CD4-positive, CD25-positive, alpha-beta regulatory T cell (primary cell): ENCODE results near the gene RAB24. TPM values are rescaled to one million over a fixed set of nuclear protein-coding genes. Genes with fewer than 3 reads are reported as not detected.
"Not testable (repeated sequence)": the region's sequence is repeated elsewhere in the genome, so short reads cannot be mapped to it uniquely, and the experiment has no call there.

Source experiments
- ATAC-seq, 2 donors: fragments of 150-1000 bp; cut with Tn5 transposase; one replicate each; pipeline ENCODE4 v1.10.0; 2021; ENCODE audit warnings: low read depth in 2 of 2, moderate number of reproducible peaks in 2 of 2, moderate library complexity in 1 of 2
- DNase-seq, 3 donors: peaks; one replicate each; pipeline versions ENCODE4 v3.0.0 to v3.0.0-alpha.2; 2012 to 2022; ENCODE audit warnings: mixed read lengths in 1 of 3
- H3K27ac ChIP-seq: one replicate; pipeline ENCODE4 v1.7.0; 2013; ENCODE audit warnings: mild to moderate bottlenecking, low read length; ENCODE audit not compliant: insufficient read depth, poor library complexity, severe bottlenecking
- H3K27me3 ChIP-seq: one replicate; pipeline ENCODE4 v1.7.0; 2013; ENCODE audit warnings: low read length; ENCODE audit not compliant: control insufficient read depth, insufficient read depth
- H3K36me3 ChIP-seq: one replicate; pipeline ENCODE4 v1.7.0; 2013; ENCODE audit warnings: mild to moderate bottlenecking, low read length, moderate library complexity; ENCODE audit not compliant: control insufficient read depth, insufficient read depth
- H3K4me1 ChIP-seq: 2 replicates; pipeline ENCODE4 v1.7.0; 2013; ENCODE audit warnings: mild to moderate bottlenecking, low read length; ENCODE audit not compliant: insufficient read depth, control insufficient read depth, poor library complexity, severe bottlenecking
- H3K4me3 ChIP-seq: one replicate; pipeline ENCODE4 v1.7.0; 2013; ENCODE audit warnings: low read depth, mild to moderate bottlenecking, low read length, moderate library complexity
- H3K9me3 ChIP-seq, 2 experiments: 1 replicate in 1 of 2; 2 replicates in 1 of 2; pipeline ENCODE4 v1.7.0; 2013; ENCODE audit warnings: low read length in 2 of 2, mild to moderate bottlenecking in 1 of 2, moderate library complexity in 1 of 2; ENCODE audit not compliant: control insufficient read depth in 2 of 2
- H3K27ac Mint-ChIP-seq, 3 donors: one replicate each; pipeline ENCODE4 v1.8.0; 2020 to 2022; ENCODE audit warnings: mild to moderate bottlenecking in 3 of 3, mixed read lengths in 3 of 3, moderate library complexity in 2 of 3
- H3K27me3 Mint-ChIP-seq: one replicate; pipeline ENCODE4 v1.8.0; 2022; ENCODE audit warnings: mild to moderate bottlenecking, mixed read lengths
- H3K36me3 Mint-ChIP-seq: one replicate; pipeline ENCODE4 v1.8.0; 2020; ENCODE audit warnings: mixed read lengths
- H3K4me1 Mint-ChIP-seq, 4 donors: one replicate each; pipeline ENCODE4 v1.8.0; 2020 to 2022; ENCODE audit warnings: mixed read lengths in 4 of 4, mild to moderate bottlenecking in 1 of 4
- H3K4me3 Mint-ChIP-seq, 4 donors: one replicate each; pipeline ENCODE4 v1.8.0; 2020 to 2022; ENCODE audit warnings: mild to moderate bottlenecking in 4 of 4, mixed read lengths in 4 of 4, moderate library complexity in 3 of 4
- H3K9me3 Mint-ChIP-seq, 7 donors: one replicate each; pipeline ENCODE4 v1.8.0; 2020 to 2022; ENCODE audit warnings: mixed read lengths in 7 of 7, mild to moderate bottlenecking in 3 of 7, moderate library complexity in 2 of 7
- polyA plus RNA-seq, 4 donors: library from polyadenylated mRNA; unstranded; fragments of 300-500 nt; fragmentation: Illumina TruSeq; gene quantifications; one replicate each; pipeline ENCODE4 v1.2.3, GENCODE V29; 2021
- total RNA-seq: library from RNA; stranded (reverse); gene quantifications from one replicate; pipeline ENCODE4 v1.2.3, GENCODE V29; 2022

Gene RAB24
- total and polyA plus RNA-seq, 5 donors from 2014 or later: 5.1 to 15.3 (median 10.9) TPM

DNA sequence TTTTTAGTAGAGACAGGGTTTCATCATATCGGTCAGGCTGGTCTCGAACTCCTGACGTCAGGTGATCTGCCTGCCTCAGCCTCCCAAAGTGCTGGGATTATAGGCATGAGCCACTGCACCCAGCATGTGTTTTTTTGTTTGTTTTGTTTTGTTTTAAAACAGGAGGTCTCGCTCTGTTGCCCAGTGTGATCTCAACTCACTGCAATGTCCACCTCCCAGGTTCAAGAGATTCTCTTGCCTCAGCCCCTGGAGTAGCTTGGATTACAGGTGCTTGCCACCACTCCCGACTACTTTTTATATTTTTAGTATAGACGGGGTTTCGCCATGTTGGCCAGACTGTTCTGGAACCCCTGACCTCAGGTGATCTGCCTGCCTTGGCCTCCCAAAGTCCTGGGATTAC, 44.8 kb downstream of the RAB24 start:
- H3K27ac ChIP-seq, H3K27me3 Mint-ChIP-seq, ATAC-seq, H3K27me3 ChIP-seq, H3K4me3 ChIP-seq, DNase-seq, H3K9me3 Mint-ChIP-seq, H3K4me1 ChIP-seq, H3K4me3 Mint-ChIP-seq, H3K9me3 ChIP-seq: not testable (repeated sequence)
- H3K4me1 Mint-ChIP-seq: peaks cover 4 to 13% (median 11%) of the 10 kb centered on the region in 4 donors
- peak overlapping the region in 1 of 3 donors; percentile 68 for H3K27ac Mint-ChIP-seq
- H3K36me3 Mint-ChIP-seq: peaks cover 53% of the 10 kb centered on the region
- peaks cover 78% of the 10 kb centered on the region for H3K36me3 ChIP-seq

DNA sequence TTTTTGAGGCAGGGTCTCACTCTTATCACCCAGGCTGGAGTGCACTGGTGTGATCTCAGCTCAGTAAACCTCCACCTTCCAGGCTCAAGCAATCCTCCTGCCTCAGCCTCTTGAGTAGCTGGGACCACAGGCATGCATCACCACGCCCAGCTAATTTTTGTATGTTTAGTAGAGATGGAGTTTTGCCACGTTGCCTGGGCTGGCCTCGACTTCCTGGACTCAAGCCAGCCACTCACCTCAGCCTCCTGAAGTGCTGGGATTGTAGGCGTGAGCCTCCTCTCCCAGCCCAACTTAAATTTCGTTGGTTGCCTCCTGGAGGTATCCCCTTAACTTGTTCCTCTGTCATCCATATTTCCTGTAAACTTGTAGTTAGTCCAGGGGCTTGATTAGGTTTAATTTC, 47.2 kb downstream of the RAB24 start:
- Histone ChIP-seq H3K9me3 (no peaks in the 10 kb centered on the region), H3K27ac (no peak overlapping the region), H3K4me3 (no peak overlapping the region), H3K4me1 (no peaks in the 10 kb centered on the region), H3K27me3 (no peaks in the 10 kb centered on the region), H3K36me3 (peaks cover 83% of the 10 kb centered on the region)
- no peak overlapping the region for H3K27ac Mint-ChIP-seq
- H3K4me1 Mint-ChIP-seq: peaks cover 4 to 15% (median 10%) of the 10 kb centered on the region in 4 donors
- H3K4me3 Mint-ChIP-seq: no peak overlapping the region
- H3K27me3 Mint-ChIP-seq: no peaks in the 10 kb centered on the region
- H3K9me3 Mint-ChIP-seq: no peaks in the 10 kb centered on the region
- peaks cover 53% of the 10 kb centered on the region for H3K36me3 Mint-ChIP-seq
- no peak for DNase-seq
- ATAC-seq: no peak

DNA sequence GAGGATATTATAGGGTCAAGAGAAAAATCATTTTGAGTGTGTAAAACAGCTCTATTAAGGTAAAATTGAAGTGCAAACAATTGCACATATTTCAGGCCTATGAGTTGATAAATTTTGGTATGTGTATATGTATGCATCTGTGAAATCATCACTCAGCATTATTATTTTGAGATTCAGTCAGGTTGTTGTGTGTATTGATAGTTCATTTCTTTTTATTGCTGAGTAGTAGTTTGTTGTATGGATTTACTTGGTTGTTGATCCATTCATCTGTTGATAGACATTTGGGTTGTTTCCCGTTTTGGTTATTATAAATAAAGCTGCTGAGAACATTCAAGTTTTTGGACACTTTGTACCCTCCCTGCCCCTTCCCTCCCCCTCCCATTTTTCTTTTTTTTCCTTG, 50.3 kb downstream of the RAB24 start:
- Mint-ChIP-seq H3K36me3 (peaks cover 41% of the 10 kb centered on the region), H3K4me1 (peaks cover 4 to 11% (median 7%) of the 10 kb centered on the region in 4 donors), H3K27me3 (no peaks in the 10 kb centered on the region), H3K4me3 (no peak overlapping the region), H3K9me3 (no peaks in the 10 kb centered on the region), H3K27ac (peak overlapping the region in 1 of 3 donors; percentile 12)
- H3K27ac ChIP-seq: no peak overlapping the region
- H3K9me3 ChIP-seq: no peaks in the 10 kb centered on the region
- no peak for ATAC-seq
- H3K36me3 ChIP-seq: peaks cover 78% of the 10 kb centered on the region
- H3K27me3 ChIP-seq: no peaks in the 10 kb centered on the region
- no peak overlapping the region for H3K4me3 ChIP-seq
- H3K4me1 ChIP-seq: no peaks in the 10 kb centered on the region
- DNase-seq: no peak

Other genes starting within 250 kb of the RAB24 start
- gene FGFR4, start 216.8 kb downstream of the RAB24 start, total RNA-seq: 4.4 TPM
- gene FGFR4, start 216.8 kb downstream of the RAB24 start, polyA plus RNA-seq: under 1 TPM in 2 of 4 donors, not detected in 2; 0.19 to 0.29 TPM
- 125 TPM for gene NSD1, start 169.9 kb downstream of the RAB24 start, total RNA-seq
- gene NSD1, start 169.9 kb downstream of the RAB24 start, polyA plus RNA-seq: 10 to 100 TPM; 25.9 to 48.6 (median 37.3) TPM
- 60.6 TPM for gene PRELID1, start 80 bp upstream of the RAB24 start, total RNA-seq
- 100 to 1,000 TPM; 185 to 210 (median 192) TPM for gene PRELID1, start 80 bp upstream of the RAB24 start, polyA plus RNA-seq
- 8.7 TPM for gene MXD3, start 8.2 kb upstream of the RAB24 start, total RNA-seq
- 1 to 10 TPM in 1 of 4 donors, under 1 TPM in 3; 0.36 to 2.8 (median 0.84) TPM for gene MXD3, start 8.2 kb upstream of the RAB24 start, polyA plus RNA-seq
- 77.9 TPM for gene LMAN2, start 47.9 kb upstream of the RAB24 start, total RNA-seq
- gene LMAN2, start 47.9 kb upstream of the RAB24 start, polyA plus RNA-seq: 100 to 1,000 TPM; 227 to 289 (median 240) TPM
- gene RGS14, start 54.2 kb upstream of the RAB24 start, total RNA-seq: 93.3 TPM
- 10 to 100 TPM; 40.1 to 59.8 (median 52.7) TPM for gene RGS14, start 54.2 kb upstream of the RAB24 start, polyA plus RNA-seq
- gene SLC34A1, start 80.7 kb upstream of the RAB24 start, total RNA-seq: 0.20 TPM
- not detected for gene SLC34A1, start 80.7 kb upstream of the RAB24 start, polyA plus RNA-seq
- gene PFN3, start 96.9 kb upstream of the RAB24 start, total RNA-seq: not detected
- gene PFN3, start 96.9 kb upstream of the RAB24 start, polyA plus RNA-seq: not detected
- 0.35 TPM for gene F12, start 105.8 kb upstream of the RAB24 start, total RNA-seq
- gene F12, start 105.8 kb upstream of the RAB24 start, polyA plus RNA-seq: under 1 TPM in 3 of 4 donors, not detected in 1; 0.16 to 0.94 (median 0.20) TPM
- 228 TPM for gene GRK6, start 123.0 kb upstream of the RAB24 start, total RNA-seq
- 100 to 1,000 TPM in 2 of 4 donors, 10 to 100 TPM in 2; 79.2 to 127 (median 96.0) TPM for gene GRK6, start 123.0 kb upstream of the RAB24 start, polyA plus RNA-seq
- gene PRR7, start 143.1 kb upstream of the RAB24 start, total RNA-seq: 21.8 TPM
- gene PRR7, start 143.1 kb upstream of the RAB24 start, polyA plus RNA-seq: 10 to 100 TPM; 10.2 to 17.0 (median 11.7) TPM
- 2.3 TPM for gene DBN1, start 169.9 kb upstream of the RAB24 start, total RNA-seq
- gene DBN1, start 169.9 kb upstream of the RAB24 start, polyA plus RNA-seq: under 1 TPM in 1 of 4 donors, not detected in 3; 0.13 TPM
- 7.8 TPM for gene PDLIM7, start 193.9 kb upstream of the RAB24 start, total RNA-seq
- gene PDLIM7, start 193.9 kb upstream of the RAB24 start, polyA plus RNA-seq: 1 to 10 TPM; 1.6 to 2.7 (median 2.5) TPM
- gene DOK3, start 206.1 kb upstream of the RAB24 start, total RNA-seq: 1.5 TPM
- gene DOK3, start 206.1 kb upstream of the RAB24 start, polyA plus RNA-seq: under 1 TPM in 2 of 4 donors, not detected in 2; 0.13 to 0.17 TPM
- gene DDX41, start 213.2 kb upstream of the RAB24 start, total RNA-seq: 73.2 TPM
- 10 to 100 TPM; 41.8 to 48.9 (median 46.0) TPM for gene DDX41, start 213.2 kb upstream of the RAB24 start, polyA plus RNA-seq